IMR-90 (cell line): ENCODE results near the gene KCNQ1. TPM values are rescaled to one million over a fixed set of nuclear protein-coding genes. Genes with fewer than 3 reads are reported as not detected.

Experiments
- ATAC-seq: fragments of 200-7000 bp; cut with Tn5 transposase; 2 replicates; pipeline ENCODE4 v1.9.1; 2020; ENCODE audit warnings: low read depth, mild to moderate bottlenecking, moderate library complexity
- BruUV-seq: library from RNA; stranded (reverse); fragments of 400-500 nt; replicated peaks from 2 replicates; lab custom pipeline; 2021; lab: Mats Ljungman, UMichigan
- CTCF ChIA-PET: fragments of 300-600 bp; formaldehyde crosslinking; extraction: SDS; loops from one replicate; lab custom pipeline; 2021; ENCODE audit warnings: antibody characterized with exemption; lab: Yijun Ruan, JAX
- POLR2A ChIA-PET: fragments of 300-600 bp; sonication (Branson Sonifier 250); formaldehyde crosslinking; loops from one replicate; lab custom pipeline; 2022; ENCODE audit warnings: antibody characterized with exemption; ENCODE audit not compliant: unreplicated experiment; lab: Charles Lee
- DNase-seq: peaks from one replicate; pipeline ENCODE4 v3.0.0; 2013
- H2AFZ ChIP-seq: replicated peaks from 2 replicates; pipeline ENCODE3; 2013; ENCODE audit warnings: low read length, mild to moderate bottlenecking; ENCODE audit not compliant: poor library complexity
- H2AK5ac ChIP-seq: 2 replicates; pipeline ENCODE4 v1.6.1; 2013; ENCODE audit warnings: low read depth, low read length, inconsistent platforms
- H2AK9ac ChIP-seq: replicated peaks from 2 replicates; pipeline ENCODE3; 2013; ENCODE audit warnings: mild to moderate bottlenecking, low read depth, low read length, moderate library complexity; ENCODE audit not compliant: poor library complexity
- H2BK120ac ChIP-seq: 2 replicates; pipeline ENCODE4 v1.6.1; 2013; ENCODE audit warnings: low read depth, low read length, inconsistent platforms
- H2BK15ac ChIP-seq: 3 replicates; pipeline ENCODE4 v1.6.1; 2013; ENCODE audit warnings: low read depth, low read length, inconsistent platforms
- H2BK20ac ChIP-seq: 2 replicates; pipeline ENCODE4 v1.6.1; 2013; ENCODE audit warnings: low read depth, mild to moderate bottlenecking, inconsistent platforms, low read length, moderate library complexity
- H2BK5ac ChIP-seq: 2 replicates; pipeline ENCODE4 v1.6.1; 2013; ENCODE audit warnings: mild to moderate bottlenecking, low read depth, low read length, inconsistent platforms; ENCODE audit not compliant: poor library complexity, severe bottlenecking
- H3K14ac ChIP-seq: replicated peaks from 2 replicates; pipeline ENCODE4 v1.6.1; 2013; ENCODE audit warnings: low read depth, low read length, inconsistent platforms
- H3K18ac ChIP-seq: 2 replicates; pipeline ENCODE4 v1.6.1; 2013; ENCODE audit warnings: low read depth, low read length, control low read depth
- H3K23ac ChIP-seq: 2 replicates; pipeline ENCODE4 v1.6.1; 2013; ENCODE audit warnings: low read depth, low read length, inconsistent platforms
- H3K27ac ChIP-seq: 2 replicates; pipeline ENCODE4 v1.5.1; 2013; ENCODE audit warnings: mild to moderate bottlenecking, control low read depth, low read length; ENCODE audit not compliant: insufficient read depth
- H3K27me3 ChIP-seq: 2 replicates; pipeline ENCODE4 v1.6.1; 2013; ENCODE audit warnings: low read length; ENCODE audit not compliant: control insufficient read depth, insufficient read depth
- H3K36me3 ChIP-seq: 2 replicates; pipeline ENCODE4 v1.6.1; 2013; ENCODE audit warnings: low read length, mixed read lengths; ENCODE audit not compliant: control insufficient read depth, insufficient read depth
- H3K4ac ChIP-seq: 2 replicates; pipeline ENCODE4 v1.6.1; 2013; ENCODE audit warnings: low read depth, low read length, inconsistent platforms
- H3K4me1 ChIP-seq: 2 replicates; pipeline ENCODE4 v1.6.1; 2013; ENCODE audit warnings: low read length, mixed read lengths; ENCODE audit not compliant: control insufficient read depth, insufficient read depth
- H3K4me2 ChIP-seq: 2 replicates; pipeline ENCODE4 v1.6.1; 2013; ENCODE audit warnings: low read depth, mild to moderate bottlenecking, control low read depth, low read length, moderate library complexity
- H3K4me3 ChIP-seq: 2 replicates; pipeline ENCODE4 v1.5.1; 2013; ENCODE audit warnings: low read depth, mild to moderate bottlenecking, control low read depth, low read length, moderate library complexity; ENCODE audit not compliant: insufficient read depth
- H3K56ac ChIP-seq: 2 replicates; pipeline ENCODE4 v1.6.1; 2013; ENCODE audit warnings: low read length, inconsistent platforms; ENCODE audit not compliant: insufficient read depth; ENCODE audit errors: extremely low read depth
- H3K79me1 ChIP-seq, 2 experiments: 2 replicates each; pipeline ENCODE4 v1.6.1; 2013; ENCODE audit warnings: low read length in 2 of 2, inconsistent platforms in 1 of 2, low read depth in 1 of 2
- H3K9ac ChIP-seq: 2 replicates; pipeline ENCODE4 v1.6.1; 2013; ENCODE audit warnings: low read depth, low read length, control low read depth
- H3K9me1 ChIP-seq: 2 replicates; pipeline ENCODE4 v1.6.1; 2013; ENCODE audit warnings: low read length, inconsistent platforms; ENCODE audit not compliant: insufficient read depth
- H3K9me3 ChIP-seq: 2 replicates; pipeline ENCODE4 v1.6.1; 2013; ENCODE audit warnings: low read length; ENCODE audit not compliant: control insufficient read depth, insufficient read depth
- H4K20me1 ChIP-seq: 2 replicates; pipeline ENCODE4 v1.6.1; 2013; ENCODE audit warnings: low read length, inconsistent platforms; ENCODE audit not compliant: insufficient read depth
- H4K5ac ChIP-seq: 2 replicates; pipeline ENCODE4 v1.6.1; 2013; ENCODE audit warnings: mild to moderate bottlenecking, low read depth, low read length, control low read depth
- H4K8ac ChIP-seq, 2 experiments: 2 replicates each; pipeline ENCODE4 v1.6.1; 2013; ENCODE audit warnings: low read depth in 2 of 2, low read length in 2 of 2, control low read depth in 1 of 2, inconsistent platforms in 1 of 2
- H4K91ac ChIP-seq: 2 replicates; pipeline ENCODE4 v1.6.1; 2013; ENCODE audit warnings: low read depth, low read length, inconsistent platforms; ENCODE audit not compliant: insufficient read depth
- BHLHE40 ChIP-seq: fragments of 150-350 bp; IDR thresholded peaks from 2 replicates; pipeline ENCODE4 v1.6.1; 2016; ENCODE audit warnings: mild to moderate bottlenecking, low read depth, low read length
- CEBPB ChIP-seq: IDR thresholded peaks from 2 replicates; pipeline ENCODE4 v1.6.1; 2012; ENCODE audit warnings: low read depth, low read length, improper control_type of control experiment
- CHD1 ChIP-seq: IDR thresholded peaks from 2 replicates; pipeline ENCODE4 v1.6.1; 2012; ENCODE audit warnings: low read depth, low read length, improper control_type of control experiment
- CTCF ChIP-seq: conservative IDR thresholded peaks from 2 replicates; pipeline ENCODE4 v1.5.1; 2012; ENCODE audit warnings: mild to moderate bottlenecking, low read depth, low read length, improper control_type of control experiment
- FOS ChIP-seq: fragments of 150-350 bp; IDR thresholded peaks from 2 replicates; pipeline ENCODE4 v1.6.1; 2016; ENCODE audit warnings: low read depth, low read length
- MAFK ChIP-seq: IDR thresholded peaks from 2 replicates; pipeline ENCODE4 v1.6.1; 2012; ENCODE audit warnings: low read depth, low read length, improper control_type of control experiment
- MAZ ChIP-seq: IDR thresholded peaks from 2 replicates; pipeline ENCODE4 v1.6.1; 2012; ENCODE audit warnings: low read depth, mild to moderate bottlenecking, low read length, improper control_type of control experiment, moderate library complexity, borderline replicate concordance
- MXI1 ChIP-seq: IDR thresholded peaks from 2 replicates; pipeline ENCODE4 v1.6.1; 2012; ENCODE audit warnings: low read depth, mild to moderate bottlenecking, low read length, moderate library complexity, borderline replicate concordance
- NFE2L2 ChIP-seq: fragments of 150-350 bp; IDR thresholded peaks from 2 replicates; pipeline ENCODE4 v1.6.1; 2016; ENCODE audit warnings: low read depth, mild to moderate bottlenecking, low read length
- RAD21 ChIP-seq: IDR thresholded peaks from 2 replicates; pipeline ENCODE4 v1.6.1; 2012; ENCODE audit warnings: low read length, improper control_type of control experiment
- RCOR1 ChIP-seq: IDR thresholded peaks from 2 replicates; pipeline ENCODE4 v1.6.1; 2012; ENCODE audit warnings: mild to moderate bottlenecking, low read length, improper control_type of control experiment; ENCODE audit not compliant: insufficient replicate concordance
- SMC3 ChIP-seq: fragments of 150-350 bp; IDR thresholded peaks from 2 replicates; pipeline ENCODE4 v1.6.1; 2016; ENCODE audit warnings: low read depth, mild to moderate bottlenecking, antibody characterized with exemption, low read length, moderate library complexity
- USF2 ChIP-seq: fragments of 150-350 bp; IDR thresholded peaks from 2 replicates; pipeline ENCODE4 v1.6.1; 2017; ENCODE audit warnings: mild to moderate bottlenecking, antibody characterized with exemption, low read length, low read depth
- WGBS, 2 experiments: methylation state at CpG; one replicate each; pipeline versions ENCODE4 v1.1.5 to v1.1.7; 2013; ENCODE audit warnings: missing lambda C conversion rate in 2 of 2; ENCODE audit not compliant: insufficient read length in 1 of 2; ENCODE audit errors: extremely low coverage in 2 of 2; 5-methylcytosine and 5-hydroxymethylcytosine counted together
- dilution Hi-C: fragments of 300-500 bp; cut with HindIII; formaldehyde crosslinking; loops from one replicate; pipeline ENCODE4 v1.14.3; 2018; ENCODE audit warnings: low sequenced_read_pairs; ENCODE audit not compliant: unreplicated experiment
- in situ Hi-C: fragments of 300-500 bp; cut with MboI; formaldehyde crosslinking; loops from 3 replicates; pipeline ENCODE4 v1.14.3; 2019; ENCODE audit warnings: low sequenced_read_pairs, inconsistent platforms, mixed read lengths
- intact Hi-C: fragments of 100-400 bp; cut with micrococcal nuclease; formaldehyde crosslinking; loops from 2 replicates; pipeline ENCODE4 v1.10.0; 2022
- polyA plus RNA-seq, 3 experiments: library from polyadenylated mRNA; depleted of rRNA; stranded (reverse); fragments of >200 nt; gene quantifications; 2 replicates each; pipeline ENCODE4 v1.2.3, GENCODE V29; 2012; ENCODE audit warnings: low replicate concordance in 1 of 3
- total RNA-seq: library from RNA; depleted of rRNA; stranded (reverse); fragments of >200 nt; gene quantifications from 2 replicates; pipeline ENCODE4 v1.2.3, GENCODE V29; 2012
- TF ChIP-seq, protein P1 (sequence below): fragments of 150-350 bp; IDR thresholded peaks from 2 replicates; pipeline ENCODE4 v1.6.1; 2016; ENCODE audit warnings: low read depth, mild to moderate bottlenecking, low read length, moderate library complexity, borderline replicate concordance

The KCNQ1 gene
- total and polyA plus RNA-seq, 2 of the 4 experiments (the other 2 are of a cell fraction) = 0.07 TPM; not detected in 1

DNA sequence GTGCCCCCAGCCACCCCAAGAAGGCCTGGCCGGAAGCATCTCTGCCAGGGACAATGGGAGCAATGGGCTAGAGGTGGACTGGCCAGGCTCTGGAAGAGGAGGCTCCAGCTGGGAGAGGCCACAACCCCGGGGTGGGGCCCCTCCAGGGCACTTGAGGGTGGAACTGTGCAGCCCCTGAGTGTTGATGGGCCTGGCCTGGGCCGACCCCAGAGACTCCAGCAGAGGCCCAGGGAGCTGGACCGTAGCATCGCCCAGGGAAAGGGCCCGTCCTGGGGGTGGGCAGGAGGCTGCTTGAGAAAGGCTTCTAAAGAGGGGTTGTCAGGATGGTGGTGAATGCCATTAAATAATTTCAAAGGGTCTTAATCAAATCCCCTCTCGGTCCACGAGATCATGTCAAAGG, 410.4 kb downstream of the KCNQ1 start:
- H3K27me3 ChIP-seq = peaks cover 46% of the 10 kb centered on the region
- no peak overlapping the region for H2BK20ac ChIP-seq
- 82% methylated on average over 5 of the region's 8 CpGs; no CpG with 5 or more reads in 1 of the 2 experiments for WGBS, 2 experiments
- H2BK5ac ChIP-seq = no peak overlapping the region
- no peak overlapping the region for H2AK5ac ChIP-seq
- no peak overlapping the region for H4K8ac ChIP-seq
- no peak overlapping the region for H3K18ac ChIP-seq
- H3K4me1 ChIP-seq = no peaks in the 10 kb centered on the region
- no peak overlapping the region for H3K23ac ChIP-seq
- H3K79me1 ChIP-seq = no peaks in the 10 kb centered on the region
- H2AK9ac ChIP-seq = no peak overlapping the region
- H3K14ac ChIP-seq = no peak overlapping the region
- CTCF ChIA-PET = no interaction called here
- POLR2A ChIA-PET = no interaction called here
- no TSS peak for BruUV-seq
- dilution Hi-C loops (no loop called here), in situ Hi-C loops (no loop called here), intact Hi-C loops (no loop called here)
- no peaks in the 10 kb centered on the region for H3K9me1 ChIP-seq
- H3K27ac ChIP-seq = no peak overlapping the region
- no peak for ATAC-seq
- no peak for TF ChIP-seq BHLHE40
- no peak for TF ChIP-seq RAD21
- no peak for TF ChIP-seq USF2
- no peak for TF ChIP-seq FOS
- TF ChIP-seq MXI1 = no peak
- TF ChIP-seq CHD1 = no peak
- TF ChIP-seq MAFK = no peak
- no peak for TF ChIP-seq RCOR1
- TF ChIP-seq MAZ = no peak
- no peak for TF ChIP-seq SMC3
- no peak for TF ChIP-seq CTCF
- TF ChIP-seq NFE2L2 = no peak
- TF ChIP-seq, protein P1, sequence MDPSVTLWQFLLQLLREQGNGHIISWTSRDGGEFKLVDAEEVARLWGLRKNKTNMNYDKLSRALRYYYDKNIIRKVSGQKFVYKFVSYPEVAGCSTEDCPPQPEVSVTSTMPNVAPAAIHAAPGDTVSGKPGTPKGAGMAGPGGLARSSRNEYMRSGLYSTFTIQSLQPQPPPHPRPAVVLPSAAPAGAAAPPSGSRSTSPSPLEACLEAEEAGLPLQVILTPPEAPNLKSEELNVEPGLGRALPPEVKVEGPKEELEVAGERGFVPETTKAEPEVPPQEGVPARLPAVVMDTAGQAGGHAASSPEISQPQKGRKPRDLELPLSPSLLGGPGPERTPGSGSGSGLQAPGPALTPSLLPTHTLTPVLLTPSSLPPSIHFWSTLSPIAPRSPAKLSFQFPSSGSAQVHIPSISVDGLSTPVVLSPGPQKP = no peak
- TF ChIP-seq CEBPB = no peak
- no peak overlapping the region for H2BK120ac ChIP-seq
- no peaks in the 10 kb centered on the region for H3K9me3 ChIP-seq
- no peak overlapping the region for H3K9ac ChIP-seq
- no peak for DNase-seq
- H3K4me2 ChIP-seq = no peak overlapping the region
- no peak overlapping the region for H4K5ac ChIP-seq
- no peaks in the 10 kb centered on the region; the same call in 1 of the 2 replicates for H4K20me1 ChIP-seq
- no peak overlapping the region for H3K4ac ChIP-seq
- no peak overlapping the region for H3K4me3 ChIP-seq
- H4K91ac ChIP-seq = no peak overlapping the region
- no peak overlapping the region for H2AFZ ChIP-seq
- no peaks in the 10 kb centered on the region for H3K36me3 ChIP-seq
- H2BK15ac ChIP-seq = no peak overlapping the region
- no peak overlapping the region for H3K56ac ChIP-seq
